HG03025 (cell line): ENCODE data around the gene TRIM28.
"Not testable (repeated sequence)": the region's sequence is repeated elsewhere in the genome, so short reads cannot be mapped to it uniquely, and the experiment has no call there.

Experiments used
- ATAC-seq: cut with Tn5 transposase; IDR thresholded peaks from one replicate; pipeline ENCODE4 v1.9.1; 2021; ENCODE audit warnings: mild to moderate bottlenecking, moderate library complexity; ENCODE audit not compliant: unreplicated experiment, low FRiP score

The TRIM28 gene

GRCh38 chr19:58572818-58573657, 29.2 kb downstream of the TRIM28 start, which contains the start of gene MZF1:
Gene MZF1 (minus strand): TSS chr19:58573335. CDS start chr19:58571389, 1,946 bp downstream.
- ATAC-seq = peak; percentile 51

DNA sequence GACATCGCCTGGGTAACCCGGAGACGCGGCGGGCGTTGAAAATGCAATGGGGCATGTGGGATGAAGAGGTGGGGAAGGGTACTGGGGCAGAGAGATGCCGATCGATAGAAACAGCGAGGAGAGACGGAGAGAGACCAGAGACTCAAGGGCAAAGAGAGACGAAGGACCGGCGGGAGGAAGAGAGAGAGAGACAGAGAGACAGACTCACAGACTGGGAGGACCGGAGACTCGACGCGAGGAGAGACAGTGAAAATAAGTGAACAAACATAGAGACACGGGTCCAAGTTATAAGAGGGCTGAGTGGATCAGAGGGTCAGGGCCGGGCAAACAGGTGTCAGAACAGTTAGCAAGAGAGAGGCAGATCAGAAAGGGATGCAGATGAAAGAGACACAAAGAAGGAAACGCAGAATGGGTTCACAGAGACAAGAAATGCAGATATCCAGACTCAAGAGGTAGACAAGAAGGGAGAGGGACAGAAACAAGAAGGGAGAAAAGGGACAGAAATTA, 29.8 kb downstream of the TRIM28 start:
- no peak for ATAC-seq

DNA sequence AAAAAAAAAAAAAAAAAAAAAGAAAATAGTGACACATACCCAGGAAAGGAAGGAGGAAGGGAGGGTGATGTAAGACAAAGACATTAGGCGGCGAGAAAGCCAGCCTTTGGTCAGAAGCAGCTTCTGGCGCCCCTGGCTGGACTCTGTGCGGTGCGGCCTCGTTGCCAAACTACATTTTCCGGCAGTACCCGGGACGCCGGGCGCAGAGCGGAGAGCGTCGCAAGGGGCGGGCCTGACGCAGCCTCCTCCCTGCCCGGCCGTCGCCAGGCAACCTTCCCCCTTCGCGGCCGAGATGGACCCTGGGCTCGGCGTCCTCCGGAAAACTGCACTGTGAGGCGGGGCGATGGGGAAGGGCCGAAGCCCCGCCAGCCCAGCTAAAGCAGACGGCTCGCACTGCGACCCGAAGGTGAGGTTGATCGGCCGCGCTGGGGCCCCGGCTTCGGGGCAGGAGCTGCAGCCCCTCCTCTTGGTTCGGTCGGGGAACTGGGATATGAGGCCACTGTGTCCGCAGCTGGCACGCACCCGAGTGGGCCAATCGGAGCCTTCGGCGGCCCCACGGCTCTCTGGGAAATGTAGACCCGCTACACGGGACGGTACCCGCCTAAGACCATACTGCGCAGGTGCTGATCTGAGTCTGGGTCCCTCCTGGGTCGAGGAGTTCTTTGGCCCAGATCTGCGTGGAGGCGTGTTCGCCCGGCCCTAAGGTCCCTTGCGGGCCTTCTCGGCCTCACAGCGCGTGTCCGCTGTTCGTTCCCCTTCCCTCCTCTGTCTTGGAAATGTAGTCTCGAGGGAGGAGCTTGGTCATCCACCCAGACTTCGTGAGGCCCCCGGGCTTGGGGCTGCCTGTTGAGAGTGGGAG, 31.5 kb downstream of the TRIM28 start:
- peak; percentile 38 for ATAC-seq

GRCh38 chr19:58577581-58577980, 33.7 kb downstream of the TRIM28 start:
- not testable (repeated sequence) for ATAC-seq

- no peak for ATAC-seq
These were observed 34.4 kb downstream of the TRIM28 start for GRCh38 chr19:58578012-58578925.

GRCh38 chr19:58579473-58580142, 35.7 kb downstream of the TRIM28 start:
- no peak for ATAC-seq

GRCh38 chr19:58581227-58582141, 37.6 kb downstream of the TRIM28 start:
- ATAC-seq = no peak

DNA sequence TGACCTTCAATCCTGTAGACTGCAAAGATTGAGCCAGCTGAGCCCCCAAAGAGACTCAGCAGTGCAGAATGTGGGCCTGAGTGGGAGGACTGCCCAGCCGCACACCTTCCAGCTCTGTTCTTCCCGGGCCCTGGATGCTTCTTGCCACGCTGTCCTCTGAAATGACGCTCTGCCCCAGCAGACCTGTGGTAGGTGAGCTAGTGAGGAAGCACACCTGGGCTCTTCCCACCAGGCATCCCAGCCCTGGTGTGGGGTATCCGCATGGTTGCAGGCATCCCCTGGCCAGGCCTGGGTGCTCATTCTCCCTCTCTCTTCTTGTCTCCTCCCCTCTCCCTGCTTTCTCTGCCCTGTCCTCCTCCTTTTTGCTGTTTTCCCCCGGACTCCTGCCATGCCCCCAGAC, 39.1 kb downstream of the TRIM28 start:
- no peak for ATAC-seq

- ATAC-seq = no peak
These were observed 40.9 kb downstream of the TRIM28 start for GRCh38 chr19:58584498-58585441.

DNA sequence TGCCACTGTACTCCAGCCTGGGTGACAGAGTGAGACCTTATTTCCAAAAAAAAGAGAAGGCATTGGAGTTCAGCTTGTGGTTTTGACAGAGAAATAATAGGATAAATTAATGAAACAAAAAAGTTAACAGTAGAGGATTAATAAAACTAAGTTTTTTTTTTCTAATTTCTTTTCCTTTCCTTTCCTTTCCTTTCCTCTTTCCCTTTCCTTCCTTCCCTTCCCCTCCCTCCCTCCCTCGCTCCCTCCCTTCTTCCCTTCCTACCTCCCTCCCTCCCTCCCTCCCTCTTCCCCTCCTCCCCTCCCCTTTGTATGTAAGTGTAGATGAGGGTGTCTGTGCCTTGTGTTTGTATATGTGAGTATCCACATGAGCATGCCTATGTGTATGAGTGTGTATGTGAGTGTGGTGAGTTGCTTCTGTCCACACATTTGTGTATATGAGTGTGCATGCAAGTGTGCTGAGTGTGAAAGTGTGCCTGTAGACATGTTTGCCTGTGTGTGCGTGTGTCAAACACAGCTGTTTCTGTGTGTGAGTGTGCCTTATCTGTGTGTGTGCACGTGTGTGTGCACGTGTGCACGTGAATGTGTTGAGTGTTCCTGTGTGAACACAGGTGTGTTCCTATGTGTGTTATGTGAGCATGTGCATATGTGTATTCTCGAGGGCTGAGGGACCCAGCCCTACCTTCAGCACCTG, 41.7 kb downstream of the TRIM28 start:
- no peak for ATAC-seq

DNA sequence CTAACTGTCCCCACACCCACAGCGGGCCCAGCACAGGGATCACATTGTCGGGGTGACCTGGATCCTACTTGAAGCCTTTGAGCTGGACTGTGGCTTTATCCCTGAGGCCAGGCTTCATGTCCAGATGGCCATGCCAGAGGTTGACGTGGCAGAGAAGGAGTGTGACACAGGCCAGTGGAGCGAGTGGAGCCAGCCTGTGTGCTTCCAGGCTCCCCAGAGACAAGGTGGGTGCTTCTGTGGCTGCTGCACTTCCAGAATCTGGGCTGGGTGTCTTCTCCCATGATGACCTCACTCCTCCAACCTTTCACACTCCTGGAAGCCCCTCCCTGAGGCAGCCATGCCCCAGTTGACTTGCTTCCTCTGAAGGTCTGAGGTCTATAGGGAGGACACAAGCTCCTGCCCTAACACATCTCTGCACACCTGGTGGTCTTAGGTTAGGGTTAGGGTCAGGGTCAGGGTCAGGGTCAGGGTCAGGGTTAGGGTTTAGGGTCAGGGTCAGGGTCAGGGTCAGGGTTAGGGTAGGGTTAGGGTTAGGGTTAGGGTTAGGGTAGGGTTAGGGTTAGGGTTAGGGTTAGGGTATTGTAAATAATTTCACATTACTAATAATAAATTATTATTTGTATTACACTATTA, 42.4 kb downstream of the TRIM28 start:
- no peak for ATAC-seq
